ENCODE results near the gene HOXA5. TPM values are rescaled to one million over a fixed set of nuclear protein-coding genes. Genes with fewer than 3 reads are reported as not detected.

The HOXA5 gene
- total RNA-seq, 4 donors from 2014 or later = 10.7 to 61.0 (median 18.9) TPM

- no peaks in the 10 kb centered on the region for H3K27me3 ChIP-seq
- no peaks in the 10 kb centered on the region for H3K9me3 ChIP-seq
- H3K4me1 ChIP-seq = peaks cover 0 to 6% of the 10 kb centered on the region in 2 donors
- H3K36me3 ChIP-seq = no peaks in the 10 kb centered on the region
- intact Hi-C loops (cut with DNase I; ENCODE audit: low total_unique reads) = no loop called here
- H3K4me3 ChIP-seq = peak overlapping the region in 1 of 2 donors; percentile 27
- no peak for TF ChIP-seq POLR2A (IDR thresholded peaks at IDR 0.05)
- no peak for TF ChIP-seq CTCF (IDR thresholded peaks at IDR 0.05)
- DNase-seq = no peak
- H3K27ac ChIP-seq = peak overlapping the region; percentile 44 to 71
Measured at GRCh38 chr7:27106181-27106900, 37.1 kb downstream of the HOXA5 start.

GRCh38 chr7:27105301-27106031 lies 38.0 kb downstream of the HOXA5 start:
- peak overlapping the region; percentile 44 to 71 for H3K27ac ChIP-seq
- no peaks in the 10 kb centered on the region for H3K36me3 ChIP-seq
- intact Hi-C loops (cut with DNase I; ENCODE audit: low total_unique reads) = no loop called here
- DNase-seq = no peak
- TF ChIP-seq POLR2A (IDR thresholded peaks at IDR 0.05) = no peak
- TF ChIP-seq CTCF (IDR thresholded peaks at IDR 0.05) = no peak
- no peak overlapping the region for H3K4me3 ChIP-seq
- H3K4me1 ChIP-seq = no peaks in the 10 kb centered on the region
- no peaks in the 10 kb centered on the region for H3K27me3 ChIP-seq
- no peaks in the 10 kb centered on the region for H3K9me3 ChIP-seq

- Histone ChIP-seq H3K36me3 (no peaks in the 10 kb centered on the region), H3K9me3 (no peaks in the 10 kb centered on the region), H3K27ac (peak overlapping the region in 1 of 2 donors; percentile 9), H3K27me3 (no peaks in the 10 kb centered on the region), H3K4me3 (no peak overlapping the region), H3K4me1 (no peaks in the 10 kb centered on the region)
- intact Hi-C loops (cut with DNase I; ENCODE audit: low total_unique reads) = no loop called here
- no peak for DNase-seq
- TF ChIP-seq POLR2A (IDR thresholded peaks at IDR 0.05) (no peak), CTCF (IDR thresholded peaks at IDR 0.05) (no peak)
Measured at GRCh38 chr7:27104341-27105058, 39.0 kb downstream of the HOXA5 start.

DNA sequence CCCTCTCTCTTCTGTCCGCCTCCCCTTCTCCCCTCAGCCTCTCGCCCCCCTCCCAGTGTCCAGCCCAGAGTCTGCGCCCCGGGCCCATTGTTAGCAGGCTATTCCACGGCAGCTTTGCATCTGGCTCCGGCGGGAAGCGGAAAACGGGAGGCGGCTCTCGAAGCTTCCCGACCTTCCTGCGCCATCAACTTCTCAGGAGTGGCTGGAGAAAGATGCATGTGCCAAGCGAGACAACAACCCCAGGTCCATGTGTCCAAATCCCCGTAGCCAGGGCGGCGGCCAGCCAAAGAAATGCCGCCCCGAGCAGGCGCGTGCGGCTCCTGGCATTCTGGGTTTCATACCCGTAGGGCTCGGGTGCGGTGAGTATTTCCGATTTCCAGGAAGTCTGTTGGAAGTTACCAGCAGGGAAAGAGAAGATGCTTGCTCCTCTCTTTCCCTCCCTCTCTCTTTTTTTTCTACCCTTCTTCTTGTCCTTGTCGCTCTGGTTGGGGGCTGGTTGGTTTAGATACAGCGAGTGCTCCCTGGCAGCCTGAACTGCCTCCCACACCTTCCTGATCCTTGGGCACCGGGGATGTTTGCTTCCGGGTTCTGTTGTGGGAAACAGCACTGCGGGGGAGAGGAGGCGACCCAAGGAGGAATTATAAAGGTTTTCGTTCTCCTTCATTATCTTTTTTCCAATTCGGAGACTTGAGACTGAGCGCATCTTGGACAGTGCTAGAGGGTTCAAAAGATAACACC lies 39.8 kb downstream of the HOXA5 start:
- intact Hi-C loops (cut with DNase I; ENCODE audit: low total_unique reads) = no loop called here
- Histone ChIP-seq H3K27me3 (no peaks in the 10 kb centered on the region), H3K36me3 (no peaks in the 10 kb centered on the region), H3K27ac (peak overlapping the region in 1 of 2 donors; percentile 9), H3K4me1 (no peaks in the 10 kb centered on the region), H3K9me3 (no peaks in the 10 kb centered on the region), H3K4me3 (no peak overlapping the region)
- DNase-seq = no peak
- TF ChIP-seq POLR2A (IDR thresholded peaks at IDR 0.05) (no peak), CTCF (IDR thresholded peaks at IDR 0.05) (no peak)
